ENCODE measurements around the gene GNG7. TPM values are rescaled to one million over a fixed set of nuclear protein-coding genes. Genes with fewer than 3 reads are reported as not detected.

The GNG7 gene
- total RNA-seq, 1 donor from 2014 or later, result 8.5 TPM

- no peak overlapping the region for H3K27ac Mint-ChIP-seq
- peaks cover 26% of the 10 kb centered on the region for H3K36me3 Mint-ChIP-seq
- no peaks in the 10 kb centered on the region for H3K9me3 Mint-ChIP-seq
- H3K4me1 Mint-ChIP-seq, result peaks cover 6% of the 10 kb centered on the region
- no peak for DNase-seq (ENCODE audit: low spot score in 2 of 2, unreplicated experiment in 2 of 2)
- no peaks in the 10 kb centered on the region for H3K27me3 Mint-ChIP-seq (ENCODE audit: low read depth)
- TF ChIP-seq CTCF (IDR thresholded peaks at IDR 0.05; ENCODE audit: unreplicated experiment), result no peak
- no peak overlapping the region for H3K4me3 Mint-ChIP-seq
Observed at GRCh38 chr19:2734589-2735288, 32.2 kb upstream of the GNG7 start.

DNA sequence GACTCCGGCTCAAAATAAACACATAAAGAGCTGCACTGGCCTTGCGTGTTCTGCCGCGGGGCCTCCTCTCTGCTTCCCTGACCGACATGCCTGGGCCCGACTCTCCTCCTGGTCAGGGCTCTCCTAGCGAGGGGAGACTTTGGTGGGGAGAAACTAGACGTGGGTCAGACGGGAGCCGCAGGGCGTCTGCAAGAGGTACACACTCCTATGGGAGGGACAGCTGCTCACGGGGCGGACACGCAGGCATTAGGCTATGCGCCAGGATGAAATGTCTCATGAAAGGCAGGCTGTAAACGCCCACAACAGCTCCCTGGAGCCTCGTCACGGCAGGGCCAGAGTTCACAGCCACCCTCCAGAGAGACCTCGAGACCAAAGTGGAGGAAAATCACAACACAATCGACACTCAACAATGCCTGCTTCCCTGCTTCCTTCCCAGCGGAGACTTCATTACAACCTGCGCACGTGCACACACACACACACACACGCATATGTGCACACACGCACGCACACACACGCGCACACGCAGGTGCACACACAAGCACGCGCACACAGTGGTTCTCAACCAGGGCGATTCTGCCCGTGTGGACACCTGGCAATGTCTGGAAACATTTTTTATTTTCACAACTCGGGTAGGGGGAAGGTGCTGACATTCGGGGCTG is 31.6 kb upstream of the GNG7 start:
- H3K36me3 Mint-ChIP-seq, result peaks cover 26% of the 10 kb centered on the region
- H3K4me3 Mint-ChIP-seq, result no peak overlapping the region
- DNase-seq (ENCODE audit: low spot score in 2 of 2, unreplicated experiment in 2 of 2), result no peak
- peaks cover 1% of the 10 kb centered on the region for H3K4me1 Mint-ChIP-seq
- H3K9me3 Mint-ChIP-seq, result no peaks in the 10 kb centered on the region
- no peak overlapping the region for H3K27ac Mint-ChIP-seq
- no peak for TF ChIP-seq CTCF (IDR thresholded peaks at IDR 0.05; ENCODE audit: unreplicated experiment)
- H3K27me3 Mint-ChIP-seq (ENCODE audit: low read depth), result no peaks in the 10 kb centered on the region

DNA sequence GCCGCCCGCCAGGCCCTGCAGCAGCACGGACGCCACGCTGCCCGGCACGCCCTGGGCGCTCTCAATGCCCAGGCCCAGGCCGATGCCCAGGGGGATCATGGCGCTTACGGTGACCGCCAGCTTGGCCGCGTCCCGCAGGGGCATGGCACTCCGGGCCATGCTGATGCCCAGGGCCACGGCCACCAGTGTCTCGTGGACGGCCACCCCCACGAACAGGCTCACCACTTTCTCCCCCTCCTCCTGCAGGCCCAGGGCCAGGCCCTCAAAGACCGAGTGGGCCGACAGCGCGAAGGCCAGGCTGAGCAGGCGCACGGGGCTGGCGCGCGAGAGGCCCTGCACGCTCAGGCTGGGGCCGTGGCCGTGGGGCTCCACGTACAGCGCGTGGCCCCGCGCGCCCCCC is 30.4 kb upstream of the GNG7 start:
- Mint-ChIP-seq H3K4me1 (no peaks in the 10 kb centered on the region), H3K27me3 (ENCODE audit: low read depth) (peaks cover 11% of the 10 kb centered on the region), H3K36me3 (peaks cover 26% of the 10 kb centered on the region), H3K27ac (no peak overlapping the region), H3K9me3 (no peaks in the 10 kb centered on the region), H3K4me3 (no peak overlapping the region)
- DNase-seq (ENCODE audit: low spot score in 2 of 2, unreplicated experiment in 2 of 2), result no peak
- TF ChIP-seq CTCF (IDR thresholded peaks at IDR 0.05; ENCODE audit: unreplicated experiment), result no peak

- H3K4me3 Mint-ChIP-seq, result no peak overlapping the region
- DNase-seq (ENCODE audit: low spot score in 2 of 2, unreplicated experiment in 2 of 2), result no peak
Observed at GRCh38 chr19:2732157-2732725, 29.7 kb upstream of the GNG7 start.

More at GRCh38 chr19:2732157-2732725, 29.7 kb upstream of the GNG7 start:
- Mint-ChIP-seq H3K36me3 (peaks cover 25% of the 10 kb centered on the region), H3K9me3 (no peaks in the 10 kb centered on the region), H3K27me3 (ENCODE audit: low read depth) (peaks cover 18% of the 10 kb centered on the region), H3K27ac (no peak overlapping the region), H3K4me1 (no peaks in the 10 kb centered on the region)
- no peak for TF ChIP-seq CTCF (IDR thresholded peaks at IDR 0.05; ENCODE audit: unreplicated experiment)
